Kidney (tissue), 14 donors: ENCODE measurements around the gene PRR16. TPM values are rescaled to one million over a fixed set of nuclear protein-coding genes. Genes with fewer than 3 reads are reported as not detected.

Experiments
- DNase-seq, 5 donors: peaks; one replicate each; pipeline ENCODE4 v3.0.0-alpha.2; 2013 to 2020
- FAIRE-seq: peaks from 2 replicates; lab custom pipeline; 2012; peaks lifted over from hg19 to GRCh38; lab: Jason Lieb, UNC
- H3K27ac ChIP-seq, 2 donors: one replicate each; pipeline ENCODE4 v1.7.0; 2013; ENCODE audit warnings: low read depth in 2 of 2, low read length in 2 of 2, inconsistent platforms in 1 of 2
- H3K27me3 ChIP-seq: one replicate; pipeline ENCODE4 v1.7.1; 2013; ENCODE audit warnings: low read length, inconsistent platforms; ENCODE audit not compliant: control insufficient read depth, insufficient read depth
- H3K36me3 ChIP-seq, 3 donors: one replicate each; pipeline versions ENCODE4 v1.7.0 to v1.7.1; 2013; ENCODE audit warnings: low read length in 3 of 3, control low read depth in 1 of 3, inconsistent platforms in 1 of 3; ENCODE audit not compliant: insufficient read depth in 3 of 3, control insufficient read depth in 2 of 3
- H3K4me1 ChIP-seq, 3 donors: one replicate each; pipeline versions ENCODE4 v1.7.0 to v1.7.1; 2013; ENCODE audit warnings: low read length in 3 of 3, inconsistent platforms in 1 of 3, low read depth in 1 of 3; ENCODE audit not compliant: control insufficient read depth in 2 of 3, insufficient read depth in 2 of 3
- H3K4me3 ChIP-seq, 3 donors: one replicate each; pipeline versions ENCODE4 v1.7.0 to v1.8.1; 2013; ENCODE audit warnings: low read length in 3 of 3, control low read depth in 1 of 3, inconsistent platforms in 1 of 3
- H3K9ac ChIP-seq, 3 donors: one replicate each; pipeline versions ENCODE4 v1.7.0 to v1.7.1; 2013; ENCODE audit warnings: low read length in 3 of 3, control low read depth in 1 of 3, inconsistent platforms in 1 of 3
- H3K9me3 ChIP-seq, 3 donors: one replicate each; pipeline versions ENCODE4 v1.7.0 to v1.7.1; 2013; ENCODE audit warnings: low read length in 3 of 3, control low read depth in 1 of 3, inconsistent platforms in 1 of 3; ENCODE audit not compliant: control insufficient read depth in 2 of 3, insufficient read depth in 1 of 3
- CTCF ChIP-seq: IDR thresholded peaks from 3 replicates; pipeline ENCODE4 v1.5.1; 2012; ENCODE audit warnings: mild to moderate bottlenecking, moderate library complexity, borderline replicate concordance; ENCODE audit not compliant: insufficient read depth; ENCODE audit errors: extremely low read depth
- intact Hi-C: fragments of 100-400 bp; cut with DNase I; formaldehyde crosslinking; loops from one replicate; pipeline ENCODE4 v1.11.1; 2022
- polyA plus RNA-seq: library from polyadenylated mRNA; stranded (reverse); fragments of 350-450 nt; fragmentation: Illumina TruSeq; extraction: RNeasy Lipid Tissue Mini Kit (QIAGEN cat#74804); gene quantifications from one replicate; pipeline ENCODE4 v1.2.3, GENCODE V29; 2014; ENCODE audit warnings: low read depth, low replicate concordance; ENCODE audit not compliant: insufficient read depth
- total RNA-seq: library from RNA; stranded (reverse); fragmentation: NEBNext Ultra II Directional; extraction: Animal tissue kit (Norgen Biotek cat#: 25700); gene quantifications from one replicate; pipeline ENCODE4 v1.2.1, GENCODE V29; 2021
- donor health status: control.
- donor health status: control.
- donor health status: control.
- donor health status: control.
- donor health status: control.
- donor health status: DM: yes; HTN: yes; CAD: no.
- donor health status: Normal renal cell carcinoma (clear cell type).

PRR16 gene
- total and polyA plus RNA-seq, 2 donors from 2014 or later: 2.4 to 3.6 TPM

DNA sequence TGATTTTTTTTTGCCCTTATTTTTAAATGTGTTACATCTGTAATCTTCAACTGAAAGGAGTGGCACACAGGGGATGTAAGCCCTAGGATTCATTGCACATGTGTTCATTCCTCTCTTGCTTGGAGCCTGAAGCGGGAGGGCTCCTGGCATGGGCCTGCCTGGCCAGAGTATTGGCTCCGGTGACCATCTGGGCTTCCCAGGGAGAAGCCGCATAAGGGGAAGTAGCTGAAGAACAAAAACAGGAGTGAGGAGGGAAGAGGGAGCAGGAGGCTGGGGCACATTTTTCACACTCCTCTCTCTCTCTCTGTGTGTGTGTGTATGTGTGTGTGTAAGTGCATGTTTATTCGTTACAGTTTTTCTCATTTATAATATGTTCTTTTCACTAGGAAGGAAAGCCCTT lies 269.9 kb downstream of the PRR16 start:
- no peaks in the 10 kb centered on the region for H3K27me3 ChIP-seq
- H3K36me3 ChIP-seq: no peaks in the 10 kb centered on the region
- no peak overlapping the region for H3K9ac ChIP-seq
- no peaks in the 10 kb centered on the region for H3K4me1 ChIP-seq
- H3K27ac ChIP-seq: no peak overlapping the region
- no peak for DNase-seq
- no peaks in the 10 kb centered on the region for H3K9me3 ChIP-seq
- intact Hi-C loops: no loop called here
- no peak for FAIRE-seq
- H3K4me3 ChIP-seq: no peak overlapping the region
- no peak for TF ChIP-seq CTCF

- no peak overlapping the region for H3K4me3 ChIP-seq
- H3K4me1 ChIP-seq: no peaks in the 10 kb centered on the region
- no peaks in the 10 kb centered on the region for H3K27me3 ChIP-seq
- H3K27ac ChIP-seq: no peak overlapping the region
- no peaks in the 10 kb centered on the region for H3K36me3 ChIP-seq
- intact Hi-C loops: no loop called here
- H3K9me3 ChIP-seq: no peaks in the 10 kb centered on the region
- no peak overlapping the region for H3K9ac ChIP-seq
- FAIRE-seq: no peak
- no peak for DNase-seq
- no peak for TF ChIP-seq CTCF
These were observed 271.0 kb downstream of the PRR16 start for GRCh38 chr5:120735076-120735475.
